ENCODE measurements around the gene TRAM1L1. TPM values are rescaled to one million over a fixed set of nuclear protein-coding genes. Genes with fewer than 3 reads are reported as not detected.
A peak's percentile ranks its signal among the peaks of the same experiment; 100 is the strongest.

Gene TRAM1L1
- not detected for total RNA-seq

GRCh38 chr4:117084866-117085701 lies at the start of gene TRAM1L1:
Gene TRAM1L1, minus strand, starts transcription at chr4:117085576. Its CDS starts 183 bp downstream, at chr4:117085393.
- H3K27me3 Mint-ChIP-seq (ENCODE audit: low read depth), result peaks cover 21% of the 10 kb centered on the region
- peak within 1 kb of the TSS; percentile 41 for H3K4me3 Mint-ChIP-seq
- CTCF ChIA-PET, result interaction anchor here (1.0 kb wide), 1 partner anchor 10 kb away, joined by 3 read pairs; no protein-coding TSS in a partner anchor
- intact Hi-C loops (cut with micrococcal nuclease), result no loop called here
- peak; percentile 12 for DNase-seq
- no peaks in the 10 kb centered on the region for H3K4me1 Mint-ChIP-seq (ENCODE audit: low read depth)
- no peaks in the 10 kb centered on the region for H3K36me3 Mint-ChIP-seq (ENCODE audit: low read depth)
- H3K27ac Mint-ChIP-seq, result no peak within 1 kb of the TSS
- H3K9me3 Mint-ChIP-seq, result no peaks in the 10 kb centered on the region

DNA sequence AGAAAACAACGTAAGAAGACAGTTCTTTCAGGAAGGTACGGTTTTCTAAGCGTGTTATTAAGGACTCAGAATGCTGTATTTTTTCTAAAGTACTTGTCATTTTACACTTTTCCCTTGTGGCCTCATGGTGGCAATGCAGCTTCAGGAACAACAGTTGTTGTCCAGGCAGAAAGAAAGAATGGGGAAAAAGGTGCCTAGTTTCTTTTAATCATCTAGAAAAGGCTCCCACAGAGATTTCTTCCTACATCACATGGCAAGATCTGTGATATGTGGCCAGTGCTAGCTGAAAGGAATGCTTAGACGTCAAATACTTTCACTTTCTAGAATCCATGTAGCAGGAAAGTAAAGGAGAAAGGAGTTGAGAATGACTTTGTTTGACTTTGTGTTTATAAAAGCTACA lies 49.0 kb upstream of the TRAM1L1 start:
- peaks cover 10% of the 10 kb centered on the region for H3K9me3 Mint-ChIP-seq
- DNase-seq, result no peak
- CTCF ChIA-PET, result no interaction called here
- no peak overlapping the region for H3K27ac Mint-ChIP-seq
- intact Hi-C loops (cut with micrococcal nuclease), result no loop called here
- no peaks in the 10 kb centered on the region for H3K27me3 Mint-ChIP-seq (ENCODE audit: low read depth)
- H3K4me1 Mint-ChIP-seq (ENCODE audit: low read depth), result no peaks in the 10 kb centered on the region
- H3K4me3 Mint-ChIP-seq, result no peak overlapping the region
- no peaks in the 10 kb centered on the region for H3K36me3 Mint-ChIP-seq (ENCODE audit: low read depth)

DNA sequence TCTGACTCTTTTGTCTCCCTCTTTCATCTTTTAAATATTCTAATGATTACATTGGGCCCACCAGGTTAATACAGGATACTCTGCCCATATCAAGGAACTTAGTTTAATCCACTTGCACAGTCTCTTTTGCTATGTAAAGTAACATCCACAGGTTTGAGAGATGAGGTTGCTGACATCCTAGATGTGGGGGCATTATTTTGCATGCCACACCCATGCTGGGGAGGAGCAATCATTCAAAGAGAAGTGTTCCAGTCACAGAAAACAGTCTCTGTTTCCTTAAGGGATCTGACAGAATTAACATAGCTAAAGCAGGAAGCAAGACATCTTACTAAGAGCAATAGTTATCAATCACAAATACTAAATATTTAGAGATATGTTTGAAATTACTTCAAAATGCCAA lies 11.5 kb upstream of the TRAM1L1 start:
- H3K9me3 Mint-ChIP-seq, result no peaks in the 10 kb centered on the region
- no peaks in the 10 kb centered on the region for H3K4me1 Mint-ChIP-seq (ENCODE audit: low read depth)
- intact Hi-C loops (cut with micrococcal nuclease), result no loop called here
- H3K36me3 Mint-ChIP-seq (ENCODE audit: low read depth), result no peaks in the 10 kb centered on the region
- no peak for DNase-seq
- H3K27me3 Mint-ChIP-seq (ENCODE audit: low read depth), result no peaks in the 10 kb centered on the region
- no peak overlapping the region for H3K27ac Mint-ChIP-seq
- CTCF ChIA-PET, result no interaction called here
- H3K4me3 Mint-ChIP-seq, result no peak overlapping the region

- intact Hi-C loops (cut with micrococcal nuclease), result no loop called here
- DNase-seq, result no peak
- Mint-ChIP-seq H3K27me3 (ENCODE audit: low read depth) (no peaks in the 10 kb centered on the region), H3K27ac (no peak overlapping the region), H3K9me3 (no peaks in the 10 kb centered on the region), H3K4me3 (no peak overlapping the region), H3K36me3 (ENCODE audit: low read depth) (no peaks in the 10 kb centered on the region), H3K4me1 (ENCODE audit: low read depth) (no peaks in the 10 kb centered on the region)
- CTCF ChIA-PET, result no interaction called here
These were observed 11.1 kb upstream of the TRAM1L1 start for GRCh38 chr4:117096462-117096861.

GRCh38 chr4:117093571-117093970 lies 8.2 kb upstream of the TRAM1L1 start:
- DNase-seq, result no peak
- H3K9me3 Mint-ChIP-seq, result no peaks in the 10 kb centered on the region
- H3K36me3 Mint-ChIP-seq (ENCODE audit: low read depth), result no peaks in the 10 kb centered on the region
- CTCF ChIA-PET, result no interaction called here
- intact Hi-C loops (cut with micrococcal nuclease), result no loop called here
- no peak overlapping the region for H3K4me3 Mint-ChIP-seq
- H3K27ac Mint-ChIP-seq, result no peak overlapping the region
- no peaks in the 10 kb centered on the region for H3K4me1 Mint-ChIP-seq (ENCODE audit: low read depth)
- H3K27me3 Mint-ChIP-seq (ENCODE audit: low read depth), result no peaks in the 10 kb centered on the region

DNA sequence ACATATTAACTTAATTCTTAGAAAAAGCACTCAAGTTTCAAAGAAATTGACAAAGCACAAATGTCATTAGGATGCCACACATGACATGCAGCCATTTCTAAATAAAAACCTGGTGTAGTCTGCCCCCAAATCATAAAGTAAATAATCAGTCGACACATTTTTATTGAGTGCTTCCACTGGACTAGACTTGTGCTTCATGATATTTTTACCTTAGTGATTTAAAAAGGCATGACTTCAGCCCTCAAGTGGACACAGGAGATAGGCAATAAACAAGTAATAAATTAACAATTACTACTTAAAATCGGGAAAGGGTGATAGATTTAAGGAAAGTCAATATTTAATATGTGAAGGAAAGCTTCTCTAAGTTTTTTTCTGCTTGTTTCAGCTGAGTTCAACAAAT lies 7.6 kb downstream of the TRAM1L1 start:
- Mint-ChIP-seq H3K27me3 (ENCODE audit: low read depth) (no peaks in the 10 kb centered on the region), H3K4me3 (no peak overlapping the region), H3K27ac (no peak overlapping the region), H3K4me1 (ENCODE audit: low read depth) (no peaks in the 10 kb centered on the region), H3K36me3 (ENCODE audit: low read depth) (no peaks in the 10 kb centered on the region), H3K9me3 (peaks cover 2% of the 10 kb centered on the region)
- no peak for DNase-seq
- CTCF ChIA-PET, result interaction anchor here (0.8 kb wide), 1 partner anchor 1275 kb away, joined by 3 read pairs; no protein-coding TSS in a partner anchor
- intact Hi-C loops (cut with micrococcal nuclease), result no loop called here

DNA sequence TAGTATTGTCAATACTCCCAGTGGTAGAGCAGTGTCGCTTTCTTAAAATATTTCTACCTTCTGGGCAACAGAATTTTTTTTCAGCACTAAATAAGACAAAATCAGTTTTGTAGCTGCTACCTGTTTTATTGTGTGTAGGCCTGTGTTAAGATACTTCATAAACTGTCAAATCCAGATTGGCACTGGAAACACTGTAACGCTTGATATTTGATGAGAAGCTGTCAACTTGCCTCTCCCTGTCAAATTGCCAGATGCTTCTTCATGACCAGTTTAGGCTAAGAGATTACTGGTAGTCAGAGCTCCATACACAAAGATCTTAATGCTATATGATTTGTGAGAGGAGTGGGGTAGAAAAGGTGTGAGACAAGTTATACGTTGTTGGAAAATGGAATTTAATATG lies 17.3 kb downstream of the TRAM1L1 start:
- intact Hi-C loops (cut with micrococcal nuclease), result no loop called here
- H3K9me3 Mint-ChIP-seq, result peaks cover 2% of the 10 kb centered on the region
- no peaks in the 10 kb centered on the region for H3K36me3 Mint-ChIP-seq (ENCODE audit: low read depth)
- no peak for DNase-seq
- H3K27me3 Mint-ChIP-seq (ENCODE audit: low read depth), result no peaks in the 10 kb centered on the region
- CTCF ChIA-PET, result no interaction called here
- no peaks in the 10 kb centered on the region for H3K4me1 Mint-ChIP-seq (ENCODE audit: low read depth)
- H3K4me3 Mint-ChIP-seq, result no peak overlapping the region
- no peak overlapping the region for H3K27ac Mint-ChIP-seq

GRCh38 chr4:117063961-117064696 lies 21.2 kb downstream of the TRAM1L1 start:
- CTCF ChIA-PET, result no interaction called here
- no peak overlapping the region for H3K27ac Mint-ChIP-seq
- no peaks in the 10 kb centered on the region for H3K4me1 Mint-ChIP-seq (ENCODE audit: low read depth)
- no peak overlapping the region for H3K4me3 Mint-ChIP-seq
- peaks cover 2% of the 10 kb centered on the region for H3K9me3 Mint-ChIP-seq
- no peak for DNase-seq
- H3K27me3 Mint-ChIP-seq (ENCODE audit: low read depth), result no peaks in the 10 kb centered on the region
- H3K36me3 Mint-ChIP-seq (ENCODE audit: low read depth), result no peaks in the 10 kb centered on the region
- intact Hi-C loops (cut with micrococcal nuclease), result no loop called here

DNA sequence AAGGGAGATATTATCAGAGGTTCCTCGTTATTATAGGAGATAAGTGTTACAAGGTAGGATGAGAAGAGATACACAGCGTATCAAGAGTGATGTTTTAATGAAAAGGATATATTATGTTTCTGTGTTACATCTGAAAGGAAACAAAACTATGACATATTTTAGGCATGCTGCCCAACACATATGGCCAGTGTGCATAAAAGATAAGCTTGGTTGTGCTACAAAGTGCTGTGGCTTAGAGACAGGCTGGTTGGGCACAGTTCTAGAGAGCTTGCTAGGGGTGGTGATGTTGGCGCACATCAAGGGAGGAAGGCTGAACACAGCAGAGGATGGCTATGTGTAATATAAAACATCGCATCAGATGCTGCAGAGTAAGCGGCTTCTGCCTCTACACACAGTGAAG lies 42.4 kb downstream of the TRAM1L1 start:
- Mint-ChIP-seq H3K27ac (no peak overlapping the region), H3K4me1 (ENCODE audit: low read depth) (no peaks in the 10 kb centered on the region), H3K9me3 (peaks cover 2% of the 10 kb centered on the region), H3K4me3 (no peak overlapping the region), H3K36me3 (ENCODE audit: low read depth) (no peaks in the 10 kb centered on the region), H3K27me3 (ENCODE audit: low read depth) (no peaks in the 10 kb centered on the region)
- intact Hi-C loops (cut with micrococcal nuclease), result no loop called here
- CTCF ChIA-PET, result no interaction called here
- DNase-seq, result no peak

All from activated naive CD4-positive, alpha-beta T cell treated with anti-CD3 and anti-CD28 coated beads for 36 hours (primary cell).